ENCODE measurements around the gene HOXC6.

HOXC6 gene

DNA sequence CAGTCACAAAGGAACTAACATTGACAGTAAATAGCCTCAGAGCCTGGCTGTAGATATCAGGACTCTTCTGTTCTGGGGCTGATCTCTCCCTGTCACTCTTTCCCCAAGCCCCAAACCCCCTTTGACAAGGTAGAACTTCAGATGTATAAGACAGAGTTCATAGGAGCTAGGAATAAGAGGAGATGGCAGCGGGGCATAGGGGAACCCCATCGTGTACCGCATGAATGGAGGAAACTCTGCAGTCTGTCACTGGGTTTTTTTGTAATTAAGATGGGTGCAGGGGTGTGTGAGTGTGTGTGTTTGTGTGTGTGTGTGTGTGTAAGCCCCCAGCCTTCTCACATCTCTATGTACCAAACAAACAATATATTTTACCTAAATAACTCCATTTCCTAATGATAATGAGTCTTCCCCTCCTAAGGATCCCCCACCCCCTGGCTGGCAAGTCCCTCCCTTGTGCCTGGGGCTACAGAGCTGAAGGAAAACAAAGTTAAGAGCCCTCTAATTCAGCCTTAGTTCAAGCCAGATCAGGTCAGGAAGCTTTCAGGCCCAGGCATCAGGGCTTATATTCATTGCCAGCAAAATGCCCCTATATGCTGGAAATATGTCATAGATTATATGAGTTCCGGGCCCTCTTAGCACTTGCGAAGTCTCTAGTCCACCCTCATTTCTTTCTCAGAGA lies 16.3 kb downstream of the HOXC6 start:
- DNase-seq = no peak

DNA sequence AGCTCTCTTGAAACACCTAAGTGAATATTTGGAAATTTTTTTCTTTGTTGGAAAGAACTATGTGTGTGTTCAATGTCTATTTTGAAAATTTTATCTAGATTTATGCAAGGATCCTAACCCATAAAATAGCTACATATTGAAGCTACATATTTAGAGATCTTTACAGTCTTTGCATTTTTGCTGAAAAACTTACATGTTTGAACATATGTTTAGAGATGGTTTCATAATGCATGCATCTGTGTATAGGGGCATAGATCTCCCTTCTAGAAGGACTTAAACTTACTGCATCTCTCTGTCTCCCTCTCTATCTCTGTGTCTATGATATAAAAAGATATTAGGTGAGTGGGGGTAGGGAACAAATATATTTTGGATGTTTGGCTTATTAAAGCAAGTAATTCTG lies 17.2 kb downstream of the HOXC6 start:
- no peak for DNase-seq

DNA sequence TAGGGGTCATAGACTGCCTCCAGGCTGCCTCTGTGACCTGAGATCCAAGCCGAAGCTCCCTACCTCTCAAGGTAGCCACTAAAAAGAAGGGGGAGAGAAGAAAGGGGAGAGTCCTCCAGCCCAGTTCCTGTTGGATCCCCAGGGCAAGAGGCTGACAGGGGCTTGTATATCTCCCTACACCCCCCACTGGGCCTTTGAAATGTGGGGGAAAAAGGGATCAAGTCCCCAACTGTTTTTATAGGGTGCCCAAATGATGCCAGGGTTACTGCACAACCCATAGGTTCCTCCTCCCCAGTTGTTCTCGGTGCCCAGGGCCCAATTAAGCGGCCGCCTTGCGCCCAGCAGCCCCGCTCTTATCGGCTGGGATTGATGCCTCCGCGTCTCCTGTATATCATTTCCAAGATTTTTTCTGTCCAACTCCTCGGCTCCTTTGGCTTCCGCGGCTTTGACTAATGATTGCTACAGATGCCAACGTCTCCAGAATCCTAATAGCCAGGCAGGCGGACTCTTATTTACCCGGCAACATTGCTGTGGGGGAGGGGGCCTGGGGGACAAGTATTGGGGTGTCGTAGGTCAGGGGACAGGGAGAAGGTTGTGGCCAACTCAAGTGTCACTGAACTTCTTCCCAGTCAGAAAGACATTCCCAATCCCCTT lies 17.8 kb downstream of the HOXC6 start:
- DNase-seq = no peak

DNA sequence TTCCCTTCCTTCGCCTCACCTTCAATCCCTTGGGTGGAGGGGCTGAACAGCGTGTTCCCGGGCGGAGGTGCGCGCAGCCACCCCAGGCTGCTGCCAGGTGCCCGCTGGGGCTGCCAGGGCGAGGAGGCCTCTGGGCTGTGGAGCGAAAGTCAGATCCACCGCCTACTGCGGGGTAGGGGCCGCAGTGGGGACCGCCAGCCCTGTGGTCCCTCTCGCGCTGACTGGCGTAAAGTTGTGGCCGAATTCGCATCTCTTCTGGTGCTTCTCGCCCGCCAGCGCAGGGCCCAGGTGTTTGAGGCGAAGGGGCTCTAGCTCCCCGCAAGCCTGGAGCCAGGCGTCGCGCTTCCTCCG lies 18.5 kb downstream of the HOXC6 start:
- no peak for DNase-seq

DNA sequence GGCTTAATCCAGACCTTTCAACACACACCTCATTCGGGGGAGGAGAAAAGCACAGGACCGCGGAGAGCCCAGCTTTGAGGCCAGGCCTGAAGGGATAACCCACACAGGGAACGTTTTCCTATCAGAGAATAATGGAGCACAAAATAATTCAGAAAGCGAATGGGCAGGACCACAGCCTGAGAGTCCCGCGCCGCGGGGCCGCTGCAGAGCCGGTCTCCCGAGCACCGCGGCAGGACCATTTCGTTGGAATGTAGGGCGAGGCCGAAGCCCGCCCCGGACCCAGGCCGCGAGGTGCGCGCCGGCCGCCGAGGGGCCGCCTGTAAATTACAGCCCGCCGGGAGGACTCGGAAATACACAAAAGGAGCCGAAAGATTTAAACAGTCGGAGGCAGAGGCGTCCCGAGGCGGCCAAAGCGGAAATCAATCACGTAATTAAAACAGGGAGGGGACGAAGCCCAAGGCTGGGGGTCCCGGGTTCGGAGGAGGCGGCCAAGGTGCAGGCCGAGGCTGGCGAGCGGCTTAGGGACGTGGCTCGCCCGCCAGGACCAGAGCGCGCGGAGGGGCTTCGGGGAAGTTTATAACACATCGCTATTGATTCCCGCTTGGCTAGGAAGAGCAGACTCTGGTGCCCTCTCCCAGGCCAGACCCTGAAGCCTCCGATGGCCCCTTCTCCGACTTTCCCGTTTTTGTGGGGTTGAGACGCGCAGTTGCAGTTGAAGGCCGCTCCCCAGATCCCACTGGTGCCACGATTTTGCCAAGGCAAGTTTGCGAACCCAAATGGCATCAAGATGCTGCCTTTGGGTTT lies 19.1 kb downstream of the HOXC6 start:
- DNase-seq = no peak

DNA sequence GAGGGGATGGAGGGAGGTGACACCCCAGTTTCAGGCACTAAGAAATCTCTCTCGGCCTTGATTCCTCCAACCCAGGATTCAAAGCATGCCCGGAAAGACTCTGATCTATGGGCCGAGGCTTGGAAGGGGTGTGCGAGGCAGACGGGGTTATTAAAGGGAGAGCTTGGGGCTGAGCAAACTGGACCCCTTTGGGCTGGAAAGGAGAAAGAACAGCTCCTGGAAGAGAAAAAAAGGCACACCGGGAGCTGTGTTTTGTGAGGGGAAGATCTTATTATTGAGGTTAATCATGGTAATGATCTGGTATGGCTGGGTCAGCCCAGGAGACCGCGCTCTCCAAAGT lies 19.7 kb downstream of the HOXC6 start:
- DNase-seq = no peak

DNA sequence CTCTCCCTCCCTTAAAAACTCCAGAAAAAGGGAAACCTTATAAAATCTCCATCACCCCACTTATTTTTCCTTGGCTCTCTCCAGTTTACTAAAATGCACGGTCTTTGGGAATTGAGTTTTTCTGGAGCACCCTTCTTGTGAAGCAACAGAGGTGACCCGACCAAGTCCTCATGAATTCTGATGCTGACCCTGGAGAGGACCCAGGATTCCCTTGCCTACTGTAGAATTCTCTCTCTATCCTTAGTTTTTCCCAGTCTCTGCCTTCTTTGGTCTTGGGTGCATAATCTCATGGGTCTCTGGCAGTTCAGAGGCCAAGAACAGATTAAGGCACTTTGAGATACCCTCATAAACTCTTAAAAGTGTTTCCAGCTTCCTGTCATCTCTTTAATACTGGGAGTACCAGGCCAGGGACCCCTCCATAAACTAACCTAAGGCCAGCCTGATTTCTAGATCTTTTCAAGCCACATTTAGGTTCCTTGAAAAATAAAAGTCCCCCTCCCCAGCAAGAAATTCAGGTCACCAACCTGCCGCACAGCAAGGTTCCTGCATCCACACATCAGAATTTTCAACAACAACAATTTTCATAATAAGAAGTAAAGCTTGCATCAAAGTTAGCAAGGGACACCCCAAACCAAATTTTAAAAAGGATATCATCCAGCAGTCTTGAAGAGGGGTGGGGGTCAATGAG lies 20.3 kb downstream of the HOXC6 start:
- no peak for DNase-seq

DNA sequence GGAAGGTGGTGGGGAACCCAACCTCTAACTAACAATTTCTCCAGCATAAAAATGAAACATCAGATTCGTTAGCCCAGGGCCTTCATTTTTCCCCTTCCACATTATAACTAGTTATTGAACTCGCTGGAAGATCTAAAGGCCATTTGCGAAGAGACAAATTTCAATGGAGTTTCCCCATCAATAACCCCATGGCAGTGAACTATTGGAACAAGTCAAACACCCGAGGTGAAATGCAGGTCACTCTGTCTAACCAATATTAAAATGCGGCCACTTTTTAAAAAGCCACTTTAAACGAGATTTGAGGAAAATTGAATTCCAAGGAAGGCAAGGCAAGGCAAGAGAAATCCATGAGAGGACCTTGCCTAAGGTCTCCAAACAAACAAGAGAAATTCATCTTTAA lies 20.9 kb downstream of the HOXC6 start:
- no peak for DNase-seq

DNA sequence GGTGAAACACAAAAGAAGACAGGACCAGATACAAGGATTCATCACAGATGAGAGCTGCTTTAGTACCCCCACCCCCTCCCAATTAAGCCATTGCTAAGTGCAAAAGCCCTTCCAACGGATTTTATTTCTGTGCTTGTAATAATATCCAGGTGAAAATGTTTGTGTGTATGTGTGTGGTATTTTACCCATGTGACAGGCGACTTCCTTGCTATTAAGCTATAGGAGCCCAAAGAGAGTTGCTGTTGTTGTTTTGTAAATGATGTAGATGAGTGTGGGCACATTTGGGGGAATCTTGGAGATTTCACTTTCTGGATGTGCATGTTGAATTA lies 22.2 kb downstream of the HOXC6 start:
- DNase-seq = no peak

DNA sequence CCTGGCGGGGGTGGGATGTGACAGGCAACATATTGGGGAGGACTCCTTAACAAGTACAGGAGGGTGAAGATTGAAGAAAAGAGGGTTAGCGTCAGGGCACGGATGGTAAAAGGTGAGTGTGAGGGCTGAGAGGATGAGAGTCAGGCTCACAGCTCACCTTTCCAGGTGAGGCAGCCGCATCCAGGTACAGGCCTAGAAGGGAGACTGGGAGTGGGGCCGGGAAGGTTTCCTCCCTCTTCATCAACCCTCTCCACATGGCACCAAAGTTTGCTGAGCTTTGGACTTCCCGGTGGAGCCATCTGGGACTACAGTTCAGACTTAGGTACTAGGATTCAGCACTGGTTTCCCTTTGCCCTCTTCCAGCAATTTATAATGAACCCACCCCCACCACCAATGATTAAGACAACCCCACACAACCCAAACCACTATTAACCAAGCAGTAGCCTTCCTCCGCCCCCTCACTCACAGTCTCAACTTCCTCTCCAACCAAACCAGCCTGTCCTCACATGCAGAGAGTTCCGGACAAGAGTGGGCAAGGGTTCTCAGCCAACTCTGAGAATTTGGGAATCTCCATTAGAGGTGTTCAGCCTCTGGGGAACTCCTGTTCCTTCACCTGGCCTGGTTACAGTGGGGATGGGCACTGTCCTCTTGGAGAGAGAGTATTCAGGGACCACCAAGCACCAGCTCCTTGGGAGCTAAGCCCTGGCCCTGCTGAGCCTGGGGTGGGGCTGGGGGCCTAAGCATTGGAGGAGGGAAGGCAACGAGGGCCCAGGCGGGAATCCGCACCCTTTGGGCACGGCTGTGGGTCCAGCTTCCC lies 23.0 kb downstream of the HOXC6 start:
- DNase-seq = no peak

DNA sequence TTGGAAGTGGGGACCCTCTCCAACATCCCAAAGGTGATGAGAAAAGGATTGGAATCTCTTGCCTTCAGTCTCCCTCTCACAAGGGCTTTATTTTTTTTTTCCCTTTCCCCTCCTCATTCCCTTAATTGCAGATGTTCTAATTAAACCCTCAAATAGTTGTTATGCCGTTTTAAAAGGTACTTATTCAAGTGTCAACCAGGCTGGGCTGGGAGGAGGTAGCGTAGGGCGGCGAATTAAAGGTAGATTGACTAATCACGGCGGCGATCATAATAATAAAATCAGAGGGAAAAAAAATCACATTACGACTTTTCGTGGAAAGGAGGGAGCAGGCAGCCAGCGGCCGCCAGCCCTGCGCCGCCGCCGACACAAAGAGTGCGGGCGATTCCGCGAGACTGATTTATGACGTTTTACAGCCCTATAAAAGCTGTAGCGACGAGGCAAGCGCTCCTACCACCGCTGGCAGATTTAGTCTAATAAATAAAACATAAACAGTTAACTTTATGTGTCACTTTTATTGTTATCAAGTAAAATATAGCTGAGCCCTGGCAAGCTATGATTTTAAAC lies 23.7 kb downstream of the HOXC6 start:
- no peak for DNase-seq

DNA sequence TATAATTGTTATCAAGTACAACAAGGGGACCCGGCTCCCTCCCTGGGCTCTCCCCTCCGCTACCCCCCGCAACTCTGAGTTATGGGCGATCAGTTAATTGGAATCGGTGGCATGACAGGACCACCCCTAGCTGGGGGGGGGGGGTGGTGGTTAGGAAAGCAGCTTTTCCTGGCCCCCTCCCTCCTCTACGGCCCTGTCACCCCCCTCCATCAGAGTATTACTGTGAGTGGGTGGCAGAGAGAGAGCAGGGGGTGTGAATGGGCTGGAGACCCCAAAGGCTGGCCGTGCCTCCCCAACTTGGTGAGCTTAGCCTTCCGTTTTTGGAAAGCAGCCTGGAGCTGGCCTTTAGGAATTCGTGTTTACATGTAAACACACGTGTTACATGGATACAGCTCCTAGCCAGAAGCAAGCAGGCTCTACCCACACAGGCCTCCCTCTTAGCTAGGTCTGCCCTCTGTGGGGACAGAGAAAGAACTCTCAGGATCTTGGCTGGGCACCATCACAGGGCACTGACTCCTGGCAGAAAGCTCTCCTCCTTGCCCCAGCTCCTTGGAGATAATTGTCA lies 24.3 kb downstream of the HOXC6 start:
- DNase-seq = no peak

DNA sequence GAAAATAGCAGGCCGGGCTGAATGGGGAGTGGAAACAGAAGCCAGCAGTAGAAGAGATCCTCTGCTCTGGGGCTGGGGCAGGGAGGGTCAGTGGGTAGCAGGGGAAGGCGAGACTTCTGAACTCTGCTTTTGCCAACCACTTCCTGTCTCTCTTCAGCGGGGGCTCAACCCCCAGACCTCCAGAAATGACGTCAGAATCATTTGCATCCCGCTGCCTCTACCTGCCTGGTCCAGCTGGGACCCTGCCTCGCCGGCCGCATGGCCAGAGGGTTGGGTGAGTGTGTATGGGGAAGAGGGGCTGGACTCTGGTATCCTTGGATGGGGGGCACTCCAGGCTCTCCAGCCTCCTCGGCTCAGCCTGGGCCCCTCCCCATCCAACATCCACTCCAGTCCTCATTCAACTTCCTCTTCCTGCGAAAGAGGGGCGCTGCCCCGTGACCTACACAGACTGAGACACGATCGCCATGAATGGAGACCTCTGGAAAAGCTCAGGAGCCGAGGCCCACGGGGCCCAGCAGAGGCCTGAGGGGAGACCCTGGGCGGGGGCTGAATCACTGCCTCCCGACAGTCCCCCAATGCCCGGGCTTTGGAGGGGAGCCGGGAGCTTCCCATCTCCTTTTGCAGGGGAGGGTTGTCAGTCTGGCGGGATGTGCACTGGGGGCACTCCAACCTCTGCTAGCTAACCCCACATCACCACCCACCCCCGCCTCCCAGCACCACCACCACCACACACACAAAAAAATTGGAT lies 24.9 kb downstream of the HOXC6 start:
- no peak for DNase-seq

DNA sequence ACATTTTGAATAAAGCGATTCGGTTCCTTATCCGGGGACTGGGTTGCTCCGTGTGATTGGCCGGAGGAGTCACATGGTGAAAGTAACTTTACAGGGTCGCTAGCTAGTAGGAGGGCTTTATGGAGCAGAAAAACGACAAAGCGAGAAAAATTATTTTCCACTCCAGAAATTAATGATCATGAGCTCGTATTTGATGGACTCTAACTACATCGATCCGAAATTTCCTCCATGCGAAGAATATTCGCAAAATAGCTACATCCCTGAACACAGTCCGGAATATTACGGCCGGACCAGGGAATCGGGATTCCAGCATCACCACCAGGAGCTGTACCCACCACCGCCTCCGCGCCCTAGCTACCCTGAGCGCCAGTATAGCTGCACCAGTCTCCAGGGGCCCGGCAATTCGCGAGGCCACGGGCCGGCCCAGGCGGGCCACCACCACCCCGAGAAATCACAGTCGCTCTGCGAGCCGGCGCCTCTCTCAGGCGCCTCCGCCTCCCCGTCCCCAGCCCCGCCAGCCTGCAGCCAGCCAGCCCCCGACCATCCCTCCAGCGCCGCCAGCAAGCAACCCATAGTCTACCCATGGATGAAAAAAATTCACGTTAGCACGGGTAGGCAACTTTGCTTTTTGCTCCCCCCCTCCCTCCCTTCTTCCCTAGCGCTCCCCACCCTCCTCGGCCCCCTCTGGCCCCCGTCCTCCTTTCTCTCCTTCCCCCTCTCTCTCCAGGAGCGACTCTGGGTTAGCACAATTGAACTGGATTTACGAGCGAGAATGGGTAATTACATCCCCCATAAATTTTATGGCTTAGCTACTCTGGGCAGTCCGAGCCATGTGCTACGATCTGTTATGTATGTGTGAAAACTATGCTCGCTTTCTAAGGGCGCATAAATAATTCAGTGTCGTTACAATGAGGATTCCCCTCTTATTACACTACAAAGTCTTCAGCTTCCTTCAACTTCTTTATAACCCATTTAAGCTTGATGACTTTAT lies 25.8 kb downstream of the HOXC6 start, which contains the start of gene HOXC4:
TSS of gene HOXC4 (plus strand) at position 85 of the 991 bp plus-strand sequence. CDS start at position 173, 88 bp downstream.
- no peak for DNase-seq

DNA sequence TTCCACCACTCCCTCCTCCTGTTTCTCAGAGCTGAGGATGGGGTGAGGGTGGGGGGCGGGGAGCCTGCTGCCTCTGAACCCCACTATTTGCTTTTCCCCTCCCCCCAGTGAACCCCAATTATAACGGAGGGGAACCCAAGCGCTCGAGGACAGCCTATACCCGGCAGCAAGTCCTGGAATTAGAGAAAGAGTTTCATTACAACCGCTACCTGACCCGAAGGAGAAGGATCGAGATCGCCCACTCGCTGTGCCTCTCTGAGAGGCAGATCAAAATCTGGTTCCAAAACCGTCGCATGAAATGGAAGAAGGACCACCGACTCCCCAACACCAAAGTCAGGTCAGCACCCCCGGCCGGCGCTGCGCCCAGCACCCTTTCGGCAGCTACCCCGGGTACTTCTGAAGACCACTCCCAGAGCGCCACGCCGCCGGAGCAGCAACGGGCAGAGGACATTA lies 26.5 kb downstream of the HOXC6 start:
- DNase-seq = no peak

DNA sequence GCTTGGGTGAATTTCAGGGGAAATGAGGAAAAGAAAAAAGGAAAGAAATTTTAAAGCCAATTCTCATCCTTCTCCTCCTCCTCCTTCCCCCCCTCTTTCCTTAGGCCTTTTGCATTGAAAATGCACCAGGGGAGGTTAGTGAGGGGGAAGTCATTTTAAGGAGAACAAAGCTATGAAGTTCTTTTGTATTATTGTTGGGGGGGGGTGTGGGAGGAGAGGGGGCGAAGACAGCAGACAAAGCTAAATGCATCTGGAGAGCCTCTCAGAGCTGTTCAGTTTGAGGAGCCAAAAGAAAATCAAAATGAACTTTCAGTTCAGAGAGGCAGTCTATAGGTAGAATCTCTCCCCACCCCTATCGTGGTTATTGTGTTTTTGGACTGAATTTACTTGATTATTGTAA lies 27.3 kb downstream of the HOXC6 start:
- DNase-seq = no peak

DNA sequence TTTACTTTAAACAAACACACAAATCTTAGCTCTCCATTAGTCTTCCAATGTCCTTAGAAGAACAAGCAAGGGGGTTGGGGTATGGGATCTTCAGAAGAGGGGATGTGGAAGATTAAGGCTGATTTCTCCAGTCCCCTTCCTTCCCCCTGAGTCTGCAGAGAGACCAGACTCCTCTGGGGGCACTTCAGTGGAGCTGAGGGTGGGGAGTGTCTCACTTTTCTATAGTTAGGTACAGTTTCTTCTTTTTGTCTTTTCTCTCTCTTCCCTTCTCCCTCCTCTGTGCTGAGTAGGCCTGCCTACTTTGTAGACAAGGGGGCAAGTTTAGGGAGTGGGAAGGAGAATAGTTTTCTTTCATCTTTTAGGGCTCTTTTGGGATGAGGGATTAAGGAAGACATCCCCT lies 27.9 kb downstream of the HOXC6 start:
- no peak for DNase-seq

DNA sequence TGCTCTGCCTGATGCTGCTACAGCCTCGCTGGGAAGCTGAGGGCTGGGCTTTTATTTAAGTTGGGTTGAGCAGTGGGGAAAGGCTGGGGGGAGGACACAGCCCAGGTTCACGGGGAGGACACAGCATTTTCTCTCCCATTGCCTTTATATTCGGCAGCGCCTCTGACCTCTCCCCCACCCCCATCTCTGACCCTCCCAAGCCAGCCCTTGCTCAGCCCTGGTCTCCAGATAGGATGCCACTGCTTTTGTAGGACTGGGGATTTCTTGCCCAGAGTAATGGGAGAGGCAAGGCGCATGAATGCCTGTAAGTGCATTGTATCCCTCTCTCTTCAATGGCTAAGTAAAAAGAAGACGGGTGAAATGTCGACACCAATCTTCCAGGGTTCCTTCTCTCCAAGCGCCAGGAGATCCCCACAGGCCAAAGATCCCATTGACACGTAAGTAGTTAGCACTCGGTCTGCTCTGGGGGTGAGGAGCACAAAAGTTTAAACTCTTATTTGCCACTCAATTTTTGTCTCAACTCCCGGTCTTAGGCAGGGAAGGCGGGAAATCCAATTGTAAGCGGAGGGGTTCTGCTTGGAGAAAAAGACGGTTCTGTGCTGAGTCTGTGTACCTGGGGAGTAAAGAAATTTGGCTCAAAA lies 30.0 kb downstream of the HOXC6 start:
- DNase-seq = no peak

DNA sequence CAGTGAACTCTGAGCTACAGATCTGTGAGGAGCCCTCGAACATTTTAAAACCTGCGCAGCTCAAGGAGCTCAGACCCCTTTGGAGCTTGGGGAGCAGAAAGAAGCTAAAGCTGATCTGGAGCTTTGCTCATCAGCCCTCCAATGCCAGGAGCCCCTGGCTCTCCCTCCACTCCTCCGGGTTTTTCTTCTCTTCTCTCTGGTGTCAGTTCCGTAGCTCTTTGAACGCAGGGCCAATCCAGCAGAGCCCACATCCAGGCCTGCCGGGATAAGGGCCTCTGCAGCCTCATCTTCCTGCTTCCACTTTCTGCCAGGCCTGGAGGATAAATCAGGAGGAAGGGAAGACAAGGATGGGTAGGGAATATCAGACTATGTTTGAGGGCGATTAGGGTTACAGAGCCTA lies 31.4 kb downstream of the HOXC6 start:
- no peak for DNase-seq

Measured in NCI-H510A (cell line).